Breast epithelium (tissue), 3 donors: ENCODE measurements around the gene SURF4.

Source experiments
- POLR2A ChIP-seq: fragments of 450-650 bp; IDR thresholded peaks from one replicate; pipeline ENCODE4 v1.6.1; 2016; ENCODE audit warnings: antibody characterized with exemption, mild to moderate bottlenecking, moderate library complexity
- TF ChIP-seq, protein P1 (sequence below), 3 donors: fragments of 450-650 bp; IDR thresholded peaks; one replicate each; pipeline ENCODE4 v1.5.1; 2016 to 2017; ENCODE audit warnings: antibody characterized with exemption in 3 of 3, mild to moderate bottlenecking in 3 of 3, moderate library complexity in 3 of 3

DNA sequence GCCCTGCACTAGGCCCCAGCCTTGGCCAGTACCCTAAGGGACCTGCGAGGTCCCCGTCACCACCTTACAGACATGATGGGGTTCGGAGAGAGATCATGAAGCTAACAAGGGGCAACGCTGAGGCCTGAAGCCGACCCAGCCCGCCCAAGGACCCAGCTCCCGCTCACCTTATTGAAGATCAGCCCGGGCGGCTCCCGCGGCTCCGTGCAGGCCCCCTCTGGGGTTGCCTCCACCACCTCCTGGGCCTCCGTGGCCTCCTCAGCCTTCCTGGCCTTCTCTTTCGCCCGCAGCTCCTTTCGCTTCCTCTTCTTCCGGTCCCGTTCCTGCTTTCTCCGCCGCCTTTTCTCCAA is 43.5 kb downstream of the SURF4 start:
- TF ChIP-seq, protein P1, sequence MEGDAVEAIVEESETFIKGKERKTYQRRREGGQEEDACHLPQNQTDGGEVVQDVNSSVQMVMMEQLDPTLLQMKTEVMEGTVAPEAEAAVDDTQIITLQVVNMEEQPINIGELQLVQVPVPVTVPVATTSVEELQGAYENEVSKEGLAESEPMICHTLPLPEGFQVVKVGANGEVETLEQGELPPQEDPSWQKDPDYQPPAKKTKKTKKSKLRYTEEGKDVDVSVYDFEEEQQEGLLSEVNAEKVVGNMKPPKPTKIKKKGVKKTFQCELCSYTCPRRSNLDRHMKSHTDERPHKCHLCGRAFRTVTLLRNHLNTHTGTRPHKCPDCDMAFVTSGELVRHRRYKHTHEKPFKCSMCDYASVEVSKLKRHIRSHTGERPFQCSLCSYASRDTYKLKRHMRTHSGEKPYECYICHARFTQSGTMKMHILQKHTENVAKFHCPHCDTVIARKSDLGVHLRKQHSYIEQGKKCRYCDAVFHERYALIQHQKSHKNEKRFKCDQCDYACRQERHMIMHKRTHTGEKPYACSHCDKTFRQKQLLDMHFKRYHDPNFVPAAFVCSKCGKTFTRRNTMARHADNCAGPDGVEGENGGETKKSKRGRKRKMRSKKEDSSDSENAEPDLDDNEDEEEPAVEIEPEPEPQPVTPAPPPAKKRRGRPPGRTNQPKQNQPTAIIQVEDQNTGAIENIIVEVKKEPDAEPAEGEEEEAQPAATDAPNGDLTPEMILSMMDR (IDR thresholded peaks at IDR 0.05): no peak
- TF ChIP-seq POLR2A: no peak
